H1 (cell line): ENCODE measurements around the gene NR2C2.

ENCODE experiments used
- CTCF ChIP-seq, 3 experiments: IDR thresholded peaks; 1 replicate in 2 of 3; 2 replicates in 1 of 3; pipeline versions ENCODE4 v1.5.1 to v1.6.1; 2011; ENCODE audit warnings: low read length in 3 of 3, mild to moderate bottlenecking in 3 of 3, inconsistent platforms in 2 of 3, low read depth in 1 of 3, moderate library complexity in 1 of 3; ENCODE audit not compliant: insufficient read depth in 1 of 3; ENCODE audit errors: control extremely low read depth in 1 of 3
- EZH2 ChIP-seq: fragments of 200-600 bp; sonication (generic); IDR thresholded peaks from 2 replicates; pipeline ENCODE4 v1.7.1; 2012; ENCODE audit warnings: low read depth, mild to moderate bottlenecking, moderate library complexity, low read length, inconsistent platforms; ENCODE audit not compliant: severe bottlenecking
- GABPA ChIP-seq: IDR thresholded peaks from 2 replicates; pipeline ENCODE4 v1.6.1; 2011; ENCODE audit warnings: mild to moderate bottlenecking, low read length, moderate library complexity, borderline replicate concordance; ENCODE audit not compliant: insufficient read depth
- HDAC2 ChIP-seq, 2 experiments: fragments of 300-600 bp in 1 of 2; sonication (generic) in 1 of 2; IDR thresholded peaks; 2 replicates each; pipeline ENCODE4 v1.6.1; 2011 to 2012; ENCODE audit warnings: low read depth in 2 of 2, low read length in 2 of 2, mild to moderate bottlenecking in 2 of 2, moderate library complexity in 2 of 2, borderline replicate concordance in 1 of 2, inconsistent platforms in 1 of 2
- POLR2A ChIP-seq, 2 experiments: IDR thresholded peaks; 1 replicate in 1 of 2; 2 replicates in 1 of 2; pipeline ENCODE4 v1.6.1; 2011; ENCODE audit warnings: low read depth in 2 of 2, low read length in 2 of 2, mild to moderate bottlenecking in 2 of 2; ENCODE audit errors: control extremely low read depth in 1 of 2
- SRF ChIP-seq: IDR thresholded peaks from 2 replicates; pipeline ENCODE4 v1.6.1; 2011; ENCODE audit warnings: mild to moderate bottlenecking, low read depth, low read length, moderate library complexity

GRCh38 chr3:14959359-14959943 is 12.1 kb downstream of the NR2C2 start:
- TF ChIP-seq HDAC2 (IDR thresholded peaks at IDR 0.05; ENCODE audit: borderline replicate concordance in 1 of 2, low read depth in 2 of 2, low read length in 2 of 2) (no peak), SRF (no peak), CTCF (IDR thresholded peaks at IDR 0.05; ENCODE audit: control extremely low read depth in 1 of 3, insufficient read depth in 1 of 3, low read depth in 1 of 3, low read length in 3 of 3) (no peak), GABPA (no peak), POLR2A (IDR thresholded peaks at IDR 0.05; ENCODE audit: control extremely low read depth in 1 of 2, low read depth in 2 of 2, low read length in 2 of 2) (no peak), EZH2 (no peak)
